SK-N-DZ (cell line): ENCODE measurements around the gene WIPF1.
"Not testable (repeated sequence)": the region's sequence is repeated elsewhere in the genome, so short reads cannot be mapped to it uniquely, and the experiment has no call there.

Experiments
- DNase-seq: peaks from one replicate; pipeline ENCODE4 v3.0.0-alpha.2; 2015; ENCODE audit warnings: low spot score

WIPF1 gene

GRCh38 chr2:174571669-174572323, 25.8 kb downstream of the WIPF1 start:
- no peak for DNase-seq

GRCh38 chr2:174570318-174570958, 27.2 kb downstream of the WIPF1 start:
- DNase-seq = no peak

- DNase-seq = no peak
These were observed 27.9 kb downstream of the WIPF1 start for GRCh38 chr2:174569678-174570077.

- DNase-seq = no peak
These were observed 29.2 kb downstream of the WIPF1 start for GRCh38 chr2:174568425-174568824.

- no peak for DNase-seq
These were observed 30.7 kb downstream of the WIPF1 start for GRCh38 chr2:174566871-174567270.

- DNase-seq = peak; percentile 28
These were observed 33.9 kb downstream of the WIPF1 start for GRCh38 chr2:174563530-174564282.

DNA sequence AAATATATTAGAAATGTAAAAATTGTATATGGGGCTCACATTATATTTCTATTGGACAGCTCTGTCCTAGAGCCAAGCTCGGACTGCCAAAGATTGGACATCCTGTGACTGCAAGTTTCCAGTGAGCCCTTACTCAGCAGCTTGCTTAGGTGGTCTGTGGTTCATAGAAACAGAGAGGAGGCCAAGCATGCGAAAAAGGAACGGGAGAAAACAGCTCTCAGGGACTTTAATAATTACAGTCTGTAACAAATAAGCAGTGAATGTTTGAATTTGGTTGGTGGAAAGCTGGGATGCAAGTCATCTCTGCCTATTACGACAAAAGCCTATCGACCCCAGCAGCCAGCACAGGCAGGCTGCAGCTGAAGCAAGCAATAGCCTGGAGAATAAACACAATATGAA, 35.6 kb downstream of the WIPF1 start:
- no peak for DNase-seq

GRCh38 chr2:174561283-174561971, 36.2 kb downstream of the WIPF1 start:
- no peak for DNase-seq

DNA sequence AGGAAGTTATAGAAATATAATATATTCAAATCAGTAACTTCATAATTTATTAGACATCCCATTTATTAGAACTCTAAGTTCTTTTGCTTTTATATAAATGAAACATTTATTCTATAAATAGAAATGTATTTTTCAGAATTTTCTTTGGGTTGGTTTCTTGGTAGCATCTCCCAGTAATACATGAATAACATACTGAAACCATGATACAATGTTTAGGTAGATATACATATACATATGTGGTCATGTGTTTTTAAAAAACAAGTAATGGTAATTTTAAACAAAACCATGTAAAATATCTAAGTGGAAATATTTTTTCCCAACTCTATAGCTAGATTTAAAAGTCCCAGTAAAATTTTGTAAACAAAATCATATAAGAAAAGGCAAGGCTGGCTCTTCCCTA, 36.9 kb downstream of the WIPF1 start:
- DNase-seq = no peak

DNA sequence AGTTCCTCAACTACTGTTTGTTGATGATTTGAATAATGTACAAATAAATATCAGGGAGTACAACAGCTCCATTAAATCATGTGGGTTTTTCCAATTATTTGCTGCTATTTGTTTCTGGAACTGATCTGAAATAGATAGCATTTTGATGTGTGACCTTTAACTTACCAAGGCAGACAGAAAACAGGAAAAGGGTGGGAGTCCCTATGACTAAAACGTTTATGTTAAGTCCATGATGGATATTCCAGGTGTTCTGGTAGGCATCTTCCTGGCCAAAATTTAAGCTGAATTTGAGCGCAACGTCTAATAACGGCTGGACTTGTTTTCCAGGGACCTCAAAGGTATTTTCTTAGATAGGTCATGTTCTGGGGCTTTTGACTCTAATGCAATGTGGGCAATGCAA, 41.6 kb downstream of the WIPF1 start:
- DNase-seq = no peak

DNA sequence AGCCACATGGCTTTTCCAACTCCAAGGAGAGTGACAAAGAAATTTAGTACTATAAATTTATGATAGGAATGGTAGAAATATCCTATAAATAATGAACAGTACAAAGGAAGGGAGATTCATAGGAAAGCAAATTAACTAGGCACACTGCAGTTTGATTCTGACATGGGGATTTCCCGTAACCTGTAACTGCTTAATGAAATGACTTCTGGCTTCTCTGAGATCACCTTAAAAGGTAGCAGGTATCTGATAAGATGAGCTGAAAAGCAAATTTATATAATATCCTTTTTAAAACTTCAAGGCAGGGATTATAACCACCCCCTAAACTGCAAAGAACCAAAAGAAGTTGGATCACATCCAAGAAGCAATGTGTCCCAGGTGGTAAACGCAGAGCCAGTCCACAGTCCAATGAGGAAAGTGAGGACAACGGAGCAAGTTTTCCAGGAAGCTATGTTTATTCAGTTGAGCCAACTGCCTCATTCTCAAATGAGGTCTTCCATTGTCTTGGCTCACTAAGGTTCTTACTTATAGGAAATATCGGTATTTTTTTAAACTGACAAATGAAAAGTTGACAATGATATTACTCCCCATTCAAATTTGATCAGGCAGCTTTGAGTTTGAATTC, 43.0 kb downstream of the WIPF1 start:
- DNase-seq = no peak

DNA sequence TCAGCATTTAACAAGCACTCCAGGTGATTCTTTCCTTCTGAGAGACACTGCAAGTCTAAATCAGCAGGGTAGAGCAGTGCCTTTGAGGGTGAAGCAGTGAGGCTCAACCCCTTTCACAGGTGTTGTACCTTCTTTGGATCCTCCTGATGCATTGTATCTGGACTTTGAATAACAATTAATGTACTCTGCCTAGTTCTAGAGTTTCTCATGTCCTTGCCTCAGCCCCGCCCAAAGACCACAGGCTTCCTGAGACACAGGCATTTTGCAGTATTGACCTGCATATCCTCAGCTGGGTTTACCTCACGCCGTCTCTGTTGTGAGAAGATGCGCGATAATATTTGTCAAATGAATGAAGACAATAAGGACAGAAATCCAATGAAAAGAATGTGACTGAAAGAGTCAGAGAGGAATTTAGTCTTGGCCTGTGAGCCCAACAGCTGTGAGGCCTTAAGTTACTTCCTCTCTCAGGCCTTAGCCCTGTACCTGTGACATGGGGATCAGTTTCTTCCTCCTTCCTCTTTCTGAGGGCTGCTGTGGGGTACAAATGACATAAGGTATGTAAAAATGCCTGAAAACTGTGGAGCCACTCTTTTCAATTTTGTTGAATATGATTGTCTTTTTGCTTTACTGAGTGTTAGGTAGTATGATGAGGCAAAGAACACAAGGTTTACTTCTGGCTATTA, 43.7 kb downstream of the WIPF1 start:
- DNase-seq = no peak

DNA sequence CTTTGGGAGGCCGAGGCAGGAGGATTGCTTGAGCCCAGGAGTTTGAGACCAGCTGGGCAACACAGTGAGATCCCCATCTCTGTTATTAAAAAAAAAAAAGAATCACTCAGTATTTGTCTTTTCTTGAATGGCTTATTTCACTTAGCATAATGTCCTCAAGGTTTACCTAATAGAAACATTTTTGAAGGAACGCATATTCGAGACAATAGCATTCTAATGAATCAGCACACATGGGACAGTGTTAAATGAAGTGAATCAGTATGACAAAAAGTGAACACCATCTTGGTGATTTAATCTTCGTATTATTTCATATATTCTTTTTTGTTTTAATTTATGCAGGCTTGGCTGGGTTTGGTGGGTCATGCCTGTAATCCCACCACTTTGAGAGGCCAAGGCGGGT, 44.7 kb downstream of the WIPF1 start:
- DNase-seq = no peak

DNA sequence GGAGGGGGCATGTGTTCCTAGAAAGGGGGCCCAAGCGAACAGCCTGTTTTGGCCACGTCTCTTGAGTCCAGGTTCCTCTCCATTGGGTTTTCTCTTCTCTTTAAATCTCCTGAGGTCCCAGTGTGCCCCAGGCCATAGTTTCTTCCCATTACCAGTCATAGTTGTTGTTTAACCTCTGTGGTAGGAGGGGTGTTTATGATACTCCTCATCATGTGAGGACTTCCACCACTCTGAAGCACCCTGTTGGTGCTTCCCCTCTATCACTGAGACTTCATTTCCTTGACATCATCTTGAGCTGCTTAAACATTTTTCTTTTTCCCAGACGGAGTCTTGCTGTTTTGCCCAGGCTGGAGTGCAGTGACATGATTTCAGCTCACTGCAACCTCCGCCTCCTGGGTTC, 45.9 kb downstream of the WIPF1 start:
- no peak for DNase-seq

GRCh38 chr2:174548646-174549045, 49.0 kb downstream of the WIPF1 start:
- DNase-seq = not testable (repeated sequence)

DNA sequence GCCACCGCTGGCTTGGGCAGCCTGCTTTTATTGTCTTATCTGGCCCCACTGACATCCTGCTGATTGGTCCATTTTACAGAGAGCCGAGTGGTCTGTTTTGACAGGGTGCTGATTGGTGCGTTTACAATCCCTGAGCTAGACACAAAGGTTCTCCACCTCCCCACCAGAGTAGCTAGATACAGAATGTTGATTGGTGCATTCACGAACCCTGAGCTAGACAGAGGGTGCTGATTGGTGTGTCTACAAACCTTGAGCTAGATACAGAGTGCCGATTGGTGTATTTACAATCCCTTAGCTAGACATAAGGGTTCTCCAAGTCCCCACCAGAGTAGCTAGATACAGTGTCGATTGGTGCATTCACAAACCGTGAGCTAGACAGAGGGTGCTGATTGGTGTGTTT, 49.6 kb downstream of the WIPF1 start:
- DNase-seq = not testable (repeated sequence)

DNA sequence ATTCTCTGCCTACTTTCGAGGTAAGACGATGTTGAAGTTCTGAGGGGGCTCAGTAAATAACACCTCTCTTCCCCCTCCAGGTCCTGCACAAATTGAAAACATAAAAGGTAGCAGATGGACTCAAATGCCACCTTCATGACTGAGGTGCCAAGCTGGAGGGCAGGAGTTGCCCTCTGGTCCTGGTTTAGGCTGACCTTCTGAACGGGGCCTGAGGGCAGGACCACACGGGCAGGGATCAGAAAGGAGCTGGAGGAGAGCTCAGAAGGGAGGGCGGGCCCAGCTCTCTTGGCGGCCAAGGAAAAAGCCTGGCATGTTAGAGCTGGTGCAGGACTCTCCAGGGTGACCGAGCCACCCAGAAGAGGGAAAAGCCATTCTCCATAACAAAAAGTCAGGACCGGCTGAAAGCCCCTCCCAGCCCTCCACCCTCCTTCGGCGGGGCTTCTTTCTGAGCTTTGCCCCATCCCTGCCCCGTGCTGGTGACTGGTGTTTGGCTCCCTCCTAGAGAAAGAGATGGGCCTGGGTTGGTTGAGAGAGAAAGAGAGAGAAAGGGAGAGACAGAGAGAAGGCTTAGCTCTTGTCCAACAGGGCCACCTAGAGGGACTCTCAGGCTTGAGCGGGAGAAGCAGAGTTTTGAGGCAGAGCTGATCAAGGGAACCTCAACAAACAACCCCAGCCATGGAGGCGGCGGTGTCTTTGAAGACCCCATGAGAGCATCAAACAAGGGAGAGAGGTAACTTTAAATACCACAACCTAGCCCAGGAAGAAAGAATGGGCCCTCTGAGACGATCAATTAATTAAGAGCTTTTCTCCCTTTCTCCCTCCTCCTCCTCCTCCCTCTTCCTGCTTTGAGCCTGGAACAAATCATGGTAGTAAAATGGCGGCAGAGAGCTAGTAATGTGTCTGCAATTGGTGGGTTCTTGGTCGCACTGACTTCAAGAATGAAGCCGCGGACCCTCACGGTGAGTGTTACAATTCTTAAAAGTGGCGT, 50.8 kb downstream of the WIPF1 start:
- DNase-seq = peak; percentile 29

- no peak for DNase-seq
These were observed 52.4 kb downstream of the WIPF1 start for GRCh38 chr2:174545240-174545639.

- DNase-seq = no peak
These were observed 52.8 kb downstream of the WIPF1 start for GRCh38 chr2:174544802-174545201.

- no peak for DNase-seq
These were observed 53.4 kb downstream of the WIPF1 start for GRCh38 chr2:174544156-174544555.
